Chondrocyte (in vitro differentiated cells): ENCODE results near the gene MSRB3. TPM values are rescaled to one million over a fixed set of nuclear protein-coding genes. Genes with fewer than 3 reads are reported as not detected.

ENCODE experiments used
- DNase-seq: peaks from one replicate; pipeline ENCODE4 v3.0.0; 2021; ENCODE audit warnings: mixed read lengths, low spot score
- H3K27ac Mint-ChIP-seq: one replicate; pipeline ENCODE4 v1.8.0; 2021; ENCODE audit warnings: mild to moderate bottlenecking, moderate library complexity, mixed read lengths; ENCODE audit not compliant: unreplicated experiment
- H3K27me3 Mint-ChIP-seq: 2 replicates; pipeline ENCODE4 v1.8.0; 2021; ENCODE audit warnings: low read depth, mixed read lengths
- H3K36me3 Mint-ChIP-seq: 2 replicates; pipeline ENCODE4 v1.8.0; 2021; ENCODE audit warnings: low read depth, mixed read lengths
- H3K4me1 Mint-ChIP-seq: 2 replicates; pipeline ENCODE4 v1.8.0; 2021; ENCODE audit warnings: low read depth, mild to moderate bottlenecking, mixed read lengths
- H3K4me3 Mint-ChIP-seq: one replicate; pipeline ENCODE4 v1.8.0; 2021; ENCODE audit warnings: mild to moderate bottlenecking, moderate library complexity, mixed read lengths; ENCODE audit not compliant: unreplicated experiment
- H3K9me3 Mint-ChIP-seq: 2 replicates; pipeline ENCODE4 v1.8.0; 2021; ENCODE audit warnings: low read depth, mixed read lengths
- CTCF ChIP-seq: fragments of 200-600 bp; sonication (generic); IDR thresholded peaks from 2 replicates; pipeline ENCODE4 v1.5.0; 2021; ENCODE audit warnings: antibody characterized with exemption, mild to moderate bottlenecking, moderate library complexity
- total RNA-seq: library from RNA; stranded (reverse); gene quantifications from 3 replicates; pipeline ENCODE4 v1.2.1, GENCODE V29; 2021

MSRB3 gene
- total RNA-seq, 1 donor from 2014 or later = 160 TPM

GRCh38 chr12:65300097-65300496, 21.6 kb downstream of the MSRB3 start:
- H3K4me1 Mint-ChIP-seq = peaks cover 46% of the 10 kb centered on the region
- peaks cover 5% of the 10 kb centered on the region for H3K9me3 Mint-ChIP-seq
- H3K36me3 Mint-ChIP-seq = peaks cover 3% of the 10 kb centered on the region
- H3K27me3 Mint-ChIP-seq = no peaks in the 10 kb centered on the region
- H3K27ac Mint-ChIP-seq = peak overlapping the region; percentile 42
- DNase-seq = no peak
- TF ChIP-seq CTCF = no peak
- no peak overlapping the region for H3K4me3 Mint-ChIP-seq

GRCh38 chr12:65300679-65301349, 22.3 kb downstream of the MSRB3 start:
- peaks cover 52% of the 10 kb centered on the region for H3K4me1 Mint-ChIP-seq
- no peak overlapping the region for H3K4me3 Mint-ChIP-seq
- H3K27ac Mint-ChIP-seq = no peak overlapping the region
- H3K9me3 Mint-ChIP-seq = peaks cover 5% of the 10 kb centered on the region
- DNase-seq = no peak
- TF ChIP-seq CTCF = peak; percentile 66
- H3K36me3 Mint-ChIP-seq = peaks cover 3% of the 10 kb centered on the region
- no peaks in the 10 kb centered on the region for H3K27me3 Mint-ChIP-seq

- TF ChIP-seq CTCF = no peak
- H3K9me3 Mint-ChIP-seq = no peaks in the 10 kb centered on the region
- H3K27ac Mint-ChIP-seq = no peak overlapping the region
- H3K36me3 Mint-ChIP-seq = no peaks in the 10 kb centered on the region
- H3K4me3 Mint-ChIP-seq = no peak overlapping the region
- H3K4me1 Mint-ChIP-seq = peaks cover 63% of the 10 kb centered on the region
- no peak for DNase-seq
- no peaks in the 10 kb centered on the region for H3K27me3 Mint-ChIP-seq
Observed at GRCh38 chr12:65302891-65303290, 24.4 kb downstream of the MSRB3 start.

GRCh38 chr12:65305346-65305950, 27.0 kb downstream of the MSRB3 start:
- no peak for TF ChIP-seq CTCF
- peaks cover 5% of the 10 kb centered on the region for H3K36me3 Mint-ChIP-seq
- H3K27ac Mint-ChIP-seq = no peak overlapping the region
- no peaks in the 10 kb centered on the region for H3K27me3 Mint-ChIP-seq
- H3K9me3 Mint-ChIP-seq = no peaks in the 10 kb centered on the region
- DNase-seq = no peak
- peaks cover 55% of the 10 kb centered on the region for H3K4me1 Mint-ChIP-seq
- H3K4me3 Mint-ChIP-seq = no peak overlapping the region

- TF ChIP-seq CTCF = peak; percentile 84
- H3K4me3 Mint-ChIP-seq = no peak overlapping the region
- H3K9me3 Mint-ChIP-seq = no peaks in the 10 kb centered on the region
- peak overlapping the region; percentile 88 for H3K27ac Mint-ChIP-seq
- no peak for DNase-seq
- peaks cover 5% of the 10 kb centered on the region for H3K36me3 Mint-ChIP-seq
- H3K4me1 Mint-ChIP-seq = peaks cover 51% of the 10 kb centered on the region
- H3K27me3 Mint-ChIP-seq = no peaks in the 10 kb centered on the region
Observed at GRCh38 chr12:65306366-65307168, 28.1 kb downstream of the MSRB3 start.
